Measurements from ENCODE around the gene CLASP2. TPM values are rescaled to one million over a fixed set of nuclear protein-coding genes. Genes with fewer than 3 reads are reported as not detected.

CLASP2 gene
- total and polyA plus RNA-seq, 2 experiments from 2014 or later, result 12.3 to 30.4 TPM

GRCh38 chr3:33642806-33643205 is 75.2 kb downstream of the CLASP2 start:
- Histone ChIP-seq H3K27ac (no peak overlapping the region), H3K4me3 (no peak overlapping the region), H3K27me3 (replicated peaks; ENCODE audit: insufficient read depth) (no peaks in the 10 kb centered on the region), H3K9me3 (ENCODE audit: low read depth) (no peaks in the 10 kb centered on the region), H3K36me3 (ENCODE audit: low read depth) (no peaks in the 10 kb centered on the region), H3F3A (ENCODE audit: insufficient read depth) (no peaks in the 10 kb centered on the region), H3K9ac (no peak overlapping the region), H3K4me2 (ENCODE audit: unreplicated experiment) (no peak overlapping the region), H3K4me1 (ENCODE audit: insufficient read depth) (no peaks in the 10 kb centered on the region; the same call in 1 of the 2 replicates), H4K20me1 (ENCODE audit: insufficient read depth) (no peaks in the 10 kb centered on the region), H3K79me2 (ENCODE audit: insufficient read depth) (peaks cover under 1% of the 10 kb centered on the region; the same call in 1 of the 2 replicates), H2AFZ (no peak overlapping the region), H3K9me2 (ENCODE audit: insufficient read depth) (no peaks in the 10 kb centered on the region)
- DNase-seq, result no peak
- TF ChIP-seq EZH2 (IDR thresholded peaks at IDR 0.05; ENCODE audit: insufficient read depth, poor library complexity, severe bottlenecking), result no peak
- no peak for TF ChIP-seq EZH2phosphoT487 (IDR thresholded peaks at IDR 0.05; ENCODE audit: insufficient read depth, low read depth)
- 78 to 88% methylated on average over 2 of the region's 2 CpGs for WGBS, 2 experiments (ENCODE audit: low coverage in 1 of 2, low lambda C conversion rate in 2 of 2, missing lambda C conversion rate in 2 of 2)
- in situ Hi-C loops (cut with MboI), result no loop called here

GRCh38 chr3:33639889-33640288 is 78.2 kb downstream of the CLASP2 start:
- Histone ChIP-seq H3K27me3 (replicated peaks; ENCODE audit: insufficient read depth) (no peaks in the 10 kb centered on the region), H3K4me3 (no peak overlapping the region), H3K36me3 (ENCODE audit: low read depth) (no peaks in the 10 kb centered on the region), H3K27ac (no peak overlapping the region), H3K4me1 (ENCODE audit: insufficient read depth) (no peaks in the 10 kb centered on the region), H3K9ac (no peak overlapping the region), H3K79me2 (ENCODE audit: insufficient read depth) (no peaks in the 10 kb centered on the region), H4K20me1 (ENCODE audit: insufficient read depth) (no peaks in the 10 kb centered on the region), H3K9me2 (ENCODE audit: insufficient read depth) (no peaks in the 10 kb centered on the region), H3F3A (ENCODE audit: insufficient read depth) (no peaks in the 10 kb centered on the region), H3K9me3 (ENCODE audit: low read depth) (no peaks in the 10 kb centered on the region), H3K4me2 (ENCODE audit: unreplicated experiment) (no peak overlapping the region), H2AFZ (no peak overlapping the region)
- in situ Hi-C loops (cut with MboI), result loop anchor here (10.0 kb wide), 2 partner anchors 75 to 145 kb away; partner anchors contain the start of gene CLASP2
- no peak for DNase-seq
- TF ChIP-seq EZH2 (IDR thresholded peaks at IDR 0.05; ENCODE audit: insufficient read depth, poor library complexity, severe bottlenecking), result no peak
- TF ChIP-seq EZH2phosphoT487 (IDR thresholded peaks at IDR 0.05; ENCODE audit: insufficient read depth, low read depth), result no peak
- 69 to 72% methylated on average over 2 of the region's 2 CpGs for WGBS, 2 experiments (ENCODE audit: low coverage in 1 of 2, low lambda C conversion rate in 2 of 2, missing lambda C conversion rate in 2 of 2)

- Histone ChIP-seq H3F3A (ENCODE audit: insufficient read depth) (no peaks in the 10 kb centered on the region), H3K4me1 (ENCODE audit: insufficient read depth) (no peaks in the 10 kb centered on the region), H3K27ac (no peak overlapping the region), H3K36me3 (ENCODE audit: low read depth) (no peaks in the 10 kb centered on the region), H3K79me2 (ENCODE audit: insufficient read depth) (no peaks in the 10 kb centered on the region), H3K9me3 (ENCODE audit: low read depth) (no peaks in the 10 kb centered on the region), H3K9me2 (ENCODE audit: insufficient read depth) (no peaks in the 10 kb centered on the region), H3K27me3 (replicated peaks; ENCODE audit: insufficient read depth) (no peaks in the 10 kb centered on the region), H3K4me3 (no peak overlapping the region), H3K4me2 (ENCODE audit: unreplicated experiment) (no peak overlapping the region), H4K20me1 (ENCODE audit: insufficient read depth) (no peaks in the 10 kb centered on the region), H2AFZ (no peak overlapping the region), H3K9ac (no peak overlapping the region)
- in situ Hi-C loops (cut with MboI), result loop anchor here (10.0 kb wide), 2 partner anchors 77 to 147 kb away; partner anchors contain the start of gene CLASP2
- DNase-seq, result no peak
- TF ChIP-seq EZH2phosphoT487 (IDR thresholded peaks at IDR 0.05; ENCODE audit: insufficient read depth, low read depth) (no peak), EZH2 (IDR thresholded peaks at IDR 0.05; ENCODE audit: insufficient read depth, poor library complexity, severe bottlenecking) (no peak)
- 89 to 93% methylated on average over 5 of the region's 5 CpGs for WGBS, 2 experiments (ENCODE audit: low coverage in 1 of 2, low lambda C conversion rate in 2 of 2, missing lambda C conversion rate in 2 of 2)
Observed at GRCh38 chr3:33637482-33637881, 80.6 kb downstream of the CLASP2 start.

- Histone ChIP-seq H3K27ac (no peak overlapping the region), H3K4me2 (ENCODE audit: unreplicated experiment) (no peak overlapping the region), H3K4me3 (no peak overlapping the region), H3K36me3 (ENCODE audit: low read depth) (no peaks in the 10 kb centered on the region), H3K4me1 (ENCODE audit: insufficient read depth) (no peaks in the 10 kb centered on the region), H3K27me3 (replicated peaks; ENCODE audit: insufficient read depth) (no peaks in the 10 kb centered on the region), H3K79me2 (ENCODE audit: insufficient read depth) (no peaks in the 10 kb centered on the region), H3F3A (ENCODE audit: insufficient read depth) (no peaks in the 10 kb centered on the region), H4K20me1 (ENCODE audit: insufficient read depth) (no peaks in the 10 kb centered on the region), H3K9me3 (ENCODE audit: low read depth) (no peaks in the 10 kb centered on the region), H3K9ac (no peak overlapping the region), H3K9me2 (ENCODE audit: insufficient read depth) (no peaks in the 10 kb centered on the region), H2AFZ (no peak overlapping the region)
- in situ Hi-C loops (cut with MboI), result loop anchor here (10.0 kb wide), 2 partner anchors 79 to 149 kb away; partner anchors contain the start of gene CLASP2
- no peak for TF ChIP-seq EZH2 (IDR thresholded peaks at IDR 0.05; ENCODE audit: insufficient read depth, poor library complexity, severe bottlenecking)
- no peak for TF ChIP-seq EZH2phosphoT487 (IDR thresholded peaks at IDR 0.05; ENCODE audit: insufficient read depth, low read depth)
- DNase-seq, result peak; percentile 79
- WGBS, 2 experiments (ENCODE audit: low coverage in 1 of 2, low lambda C conversion rate in 2 of 2, missing lambda C conversion rate in 2 of 2), result 51 to 55% methylated on average over 6 of the region's 6 CpGs
Observed at GRCh38 chr3:33636125-33636850, 81.8 kb downstream of the CLASP2 start.

Data from GM23248 (cell line).